Panc1 (cell line): Measurements from ENCODE around the gene AP5S1. TPM values are rescaled to one million over a fixed set of nuclear protein-coding genes. Genes with fewer than 3 reads are reported as not detected.

Source experiments
- ATAC-seq: fragments of 200-7000 bp; cut with Tn5 transposase; 2 replicates; pipeline ENCODE4 v1.9.1; 2020; ENCODE audit warnings: mild to moderate bottlenecking, moderate library complexity
- BruUV-seq: library from RNA; stranded (reverse); fragments of 400-500 nt; replicated peaks from 2 replicates; lab custom pipeline; 2021; lab: Mats Ljungman, UMichigan
- CTCF ChIA-PET: fragments of 300-600 bp; sonication (Branson Sonifier 250); formaldehyde crosslinking; loops from one replicate; lab custom pipeline; 2022; ENCODE audit warnings: antibody characterized with exemption; lab: Charles Lee
- POLR2A ChIA-PET: fragments of 300-600 bp; sonication (Branson Sonifier 250); formaldehyde crosslinking; loops from one replicate; lab custom pipeline; 2022; ENCODE audit warnings: antibody characterized with exemption; lab: Charles Lee
- DNase-seq: peaks from one replicate; pipeline ENCODE4 v3.0.0-alpha.2; 2010; ENCODE audit warnings: low read depth, low spot score
- H3K27ac ChIP-seq: 2 replicates; pipeline ENCODE4 v1.5.1; 2011; ENCODE audit warnings: mild to moderate bottlenecking, low read length, inconsistent platforms
- H3K27me3 ChIP-seq: fragments of 200-500 bp; sonication (Bioruptor generic); 2 replicates; pipeline ENCODE4 v1.6.0; 2014; ENCODE audit warnings: low read length, inconsistent platforms; ENCODE audit not compliant: control insufficient read depth, insufficient read depth
- H3K36me3 ChIP-seq: fragments of 200-500 bp; sonication (Bioruptor generic); 2 replicates; pipeline ENCODE4 v1.5.1; 2014; ENCODE audit warnings: inconsistent platforms, mild to moderate bottlenecking, low read length, moderate library complexity; ENCODE audit not compliant: control insufficient read depth, insufficient read depth
- H3K4me1 ChIP-seq: 2 replicates; pipeline ENCODE4 v1.5.1; 2011; ENCODE audit warnings: inconsistent platforms, mild to moderate bottlenecking, low read length, moderate library complexity; ENCODE audit not compliant: control insufficient read depth, insufficient read depth
- H3K4me3 ChIP-seq, 2 experiments: 2 replicates each; pipeline ENCODE4 v1.5.1; 2011 to 2012; ENCODE audit warnings: low read depth in 2 of 2, low read length in 2 of 2, mild to moderate bottlenecking in 2 of 2, inconsistent platforms in 1 of 2, moderate library complexity in 1 of 2
- H3K9me3 ChIP-seq: fragments of 200-500 bp; sonication (Bioruptor generic); 2 replicates; pipeline ENCODE4 v1.5.1; 2014; ENCODE audit warnings: low read depth, mild to moderate bottlenecking, inconsistent platforms, low read length, moderate library complexity; ENCODE audit not compliant: control insufficient read depth, insufficient read depth
- CTCF ChIP-seq: fragments of 450-650 bp; IDR thresholded peaks from 2 replicates; pipeline ENCODE4 v1.5.1; 2017; ENCODE audit warnings: mild to moderate bottlenecking
- POLR2AphosphoS5 ChIP-seq: IDR thresholded peaks from 2 replicates; pipeline ENCODE4 v1.6.1; 2012; ENCODE audit warnings: mild to moderate bottlenecking, low read depth, low read length, moderate library complexity
- REST ChIP-seq, 2 experiments: IDR thresholded peaks; 2 replicates each; pipeline ENCODE4 v1.6.1; 2011 to 2012; ENCODE audit warnings: low read depth in 2 of 2, control low read depth in 1 of 2, low read length in 1 of 2, mild to moderate bottlenecking in 1 of 2, moderate library complexity in 1 of 2; ENCODE audit not compliant: insufficient read depth in 1 of 2
- SIN3A ChIP-seq: IDR thresholded peaks from 2 replicates; pipeline ENCODE4 v1.6.1; 2012; ENCODE audit warnings: low read depth, mild to moderate bottlenecking, low read length, moderate library complexity, borderline replicate concordance; ENCODE audit not compliant: insufficient read depth
- TCF7L2 ChIP-seq: IDR thresholded peaks from 2 replicates; pipeline ENCODE4 v1.6.1; 2011; ENCODE audit warnings: mild to moderate bottlenecking, low read depth, low read length, inconsistent platforms
- in situ Hi-C: cut with HindIII; loops from 2 replicates; pipeline ENCODE4 v1.10.0; 2016; ENCODE audit warnings: low sequenced_read_pairs, low pct_unique_long_range_greater_than_20kb
- intact Hi-C: fragments of 100-400 bp; cut with micrococcal nuclease; formaldehyde crosslinking; loops from one replicate; pipeline ENCODE4 v1.10.0; 2022; ENCODE audit not compliant: unreplicated experiment
- total RNA-seq: library from RNA; stranded (reverse); gene quantifications from one replicate; pipeline ENCODE4 v1.2.1, GENCODE V29; 2021; ENCODE audit not compliant: unreplicated experiment

AP5S1 gene
- total RNA-seq, 1 experiment from 2014 or later = 23.1 TPM

- ChIA-PET POLR2A (no interaction called here), CTCF (no interaction called here)
- in situ Hi-C loops (no loop called here), intact Hi-C loops (no loop called here)
- ATAC-seq = no peak
- Histone ChIP-seq H3K4me1 (peaks cover 38% of the 10 kb centered on the region), H3K27me3 (no peaks in the 10 kb centered on the region), H3K9me3 (no peaks in the 10 kb centered on the region), H3K4me3 (no peak overlapping the region), H3K27ac (no peak overlapping the region; the same call in 1 of the 2 replicates), H3K36me3 (no peaks in the 10 kb centered on the region)
- no peak for DNase-seq
- TF ChIP-seq REST (IDR thresholded peaks at IDR 0.05; ENCODE audit: insufficient read depth in 1 of 2, low read depth in 2 of 2, low read length in 1 of 2) (no peak), SIN3A (no peak), POLR2AphosphoS5 (no peak), TCF7L2 (no peak), CTCF (no peak)
- BruUV-seq = no TSS peak
Observed at GRCh38 chr20:3804254-3804751, 16.0 kb upstream of the AP5S1 start.

GRCh38 chr20:3804781-3805180, 15.6 kb upstream of the AP5S1 start:
- POLR2A ChIA-PET = no interaction called here
- peak overlapping the region; percentile 100 for H3K27ac ChIP-seq
- H3K9me3 ChIP-seq = no peaks in the 10 kb centered on the region
- ATAC-seq (no peak), DNase-seq (no peak)
- CTCF ChIA-PET = no interaction called here
- H3K27me3 ChIP-seq = no peaks in the 10 kb centered on the region
- in situ Hi-C loops = no loop called here
- no TSS peak for BruUV-seq
- peaks cover 38% of the 10 kb centered on the region for H3K4me1 ChIP-seq
- intact Hi-C loops = no loop called here
- no peak overlapping the region for H3K4me3 ChIP-seq
- no peaks in the 10 kb centered on the region for H3K36me3 ChIP-seq
- TF ChIP-seq CTCF = no peak
- no peak for TF ChIP-seq POLR2AphosphoS5
- TF ChIP-seq TCF7L2 = no peak
- no peak for TF ChIP-seq SIN3A
- TF ChIP-seq REST (IDR thresholded peaks at IDR 0.05; ENCODE audit: insufficient read depth in 1 of 2, low read depth in 2 of 2, low read length in 1 of 2) = no peak
